Spleen (tissue), 7 donors: ENCODE measurements around the gene GDPD3.

Source experiments
- POLR2A ChIP-seq, 3 donors: fragments of 450-650 bp; IDR thresholded peaks; one replicate each; pipeline ENCODE4 v1.5.1; 2017; ENCODE audit warnings: antibody characterized with exemption in 3 of 3, mild to moderate bottlenecking in 1 of 3
- POLR2AphosphoS5 ChIP-seq, 3 donors: sonication (generic); formaldehyde crosslinking; IDR thresholded peaks; one replicate each; pipeline ENCODE4 v1.5.1; 2017; ENCODE audit warnings: antibody characterized with exemption in 3 of 3
- TF ChIP-seq, protein P1 (sequence below), 11 experiments: fragments of 200-600 bp in 7 of 11; fragments of 450-650 bp in 4 of 11; sonication (generic) in 4 of 11; IDR thresholded peaks in 8 of 11; conservative IDR thresholded peaks in 3 of 11; 1 replicate in 7 of 11; 2 replicates in 4 of 11; pipeline versions ENCODE4 v1.4.0 to v1.8.0; 2016 to 2021; ENCODE audit warnings: antibody characterized with exemption in 11 of 11, inconsistent platforms in 4 of 11, mild to moderate bottlenecking in 1 of 11
- donor health status: DM: no; HTN: no; CAD: no; lungs with moderate emphysema.
- donor health status: DM: no; HTN: no; CAD: no.
- donor health status: DM: no; HTN: no; CAD: no.

DNA sequence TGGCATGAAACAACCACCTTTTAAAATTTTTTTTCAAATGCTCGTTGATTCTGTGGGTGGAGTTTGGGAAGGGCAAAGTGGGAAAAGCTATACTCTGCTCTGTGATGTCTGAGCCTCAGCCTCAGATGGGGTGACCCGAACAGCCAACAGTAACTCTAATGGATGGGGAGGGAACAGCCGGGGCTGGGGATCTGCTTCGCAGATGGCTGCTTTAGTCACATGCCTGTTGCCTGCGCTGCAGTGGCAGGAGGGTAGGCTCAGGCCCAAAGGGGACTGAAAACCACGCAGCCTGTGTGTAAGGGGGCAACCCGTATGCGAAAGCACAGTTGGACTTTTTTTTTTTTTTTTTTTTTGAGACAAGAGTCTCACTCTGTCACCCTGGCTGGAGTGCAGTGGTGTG lies 24.6 kb upstream of the GDPD3 start:
- no peak for TF ChIP-seq POLR2AphosphoS5 (IDR thresholded peaks at IDR 0.05)
- TF ChIP-seq, protein P1, sequence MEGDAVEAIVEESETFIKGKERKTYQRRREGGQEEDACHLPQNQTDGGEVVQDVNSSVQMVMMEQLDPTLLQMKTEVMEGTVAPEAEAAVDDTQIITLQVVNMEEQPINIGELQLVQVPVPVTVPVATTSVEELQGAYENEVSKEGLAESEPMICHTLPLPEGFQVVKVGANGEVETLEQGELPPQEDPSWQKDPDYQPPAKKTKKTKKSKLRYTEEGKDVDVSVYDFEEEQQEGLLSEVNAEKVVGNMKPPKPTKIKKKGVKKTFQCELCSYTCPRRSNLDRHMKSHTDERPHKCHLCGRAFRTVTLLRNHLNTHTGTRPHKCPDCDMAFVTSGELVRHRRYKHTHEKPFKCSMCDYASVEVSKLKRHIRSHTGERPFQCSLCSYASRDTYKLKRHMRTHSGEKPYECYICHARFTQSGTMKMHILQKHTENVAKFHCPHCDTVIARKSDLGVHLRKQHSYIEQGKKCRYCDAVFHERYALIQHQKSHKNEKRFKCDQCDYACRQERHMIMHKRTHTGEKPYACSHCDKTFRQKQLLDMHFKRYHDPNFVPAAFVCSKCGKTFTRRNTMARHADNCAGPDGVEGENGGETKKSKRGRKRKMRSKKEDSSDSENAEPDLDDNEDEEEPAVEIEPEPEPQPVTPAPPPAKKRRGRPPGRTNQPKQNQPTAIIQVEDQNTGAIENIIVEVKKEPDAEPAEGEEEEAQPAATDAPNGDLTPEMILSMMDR (IDR thresholded peaks at IDR 0.05 in 8 of 11, conservative IDR thresholded peaks at IDR 0.05 in 3 of 11) = no peak
- TF ChIP-seq POLR2A (IDR thresholded peaks at IDR 0.05) = no peak
